ENCODE results near the gene PPP6R1.

- TF ChIP-seq POLR2AphosphoS5 (IDR thresholded peaks at IDR 0.05) = no peak
- no peak for TF ChIP-seq CTCF (IDR thresholded peaks at IDR 0.05 in 8 of 11, conservative IDR thresholded peaks at IDR 0.05 in 3 of 11)
- no peak for TF ChIP-seq POLR2A (IDR thresholded peaks at IDR 0.05)
These were observed 45.6 kb upstream of the PPP6R1 start for GRCh38 chr19:55304279-55304978.

All from spleen (tissue), 7 donors.